ENCODE data around the gene EIF4A2.
"Not testable (repeated sequence)": the region's sequence is repeated elsewhere in the genome, so short reads cannot be mapped to it uniquely, and the experiment has no call there.

The EIF4A2 gene

DNA sequence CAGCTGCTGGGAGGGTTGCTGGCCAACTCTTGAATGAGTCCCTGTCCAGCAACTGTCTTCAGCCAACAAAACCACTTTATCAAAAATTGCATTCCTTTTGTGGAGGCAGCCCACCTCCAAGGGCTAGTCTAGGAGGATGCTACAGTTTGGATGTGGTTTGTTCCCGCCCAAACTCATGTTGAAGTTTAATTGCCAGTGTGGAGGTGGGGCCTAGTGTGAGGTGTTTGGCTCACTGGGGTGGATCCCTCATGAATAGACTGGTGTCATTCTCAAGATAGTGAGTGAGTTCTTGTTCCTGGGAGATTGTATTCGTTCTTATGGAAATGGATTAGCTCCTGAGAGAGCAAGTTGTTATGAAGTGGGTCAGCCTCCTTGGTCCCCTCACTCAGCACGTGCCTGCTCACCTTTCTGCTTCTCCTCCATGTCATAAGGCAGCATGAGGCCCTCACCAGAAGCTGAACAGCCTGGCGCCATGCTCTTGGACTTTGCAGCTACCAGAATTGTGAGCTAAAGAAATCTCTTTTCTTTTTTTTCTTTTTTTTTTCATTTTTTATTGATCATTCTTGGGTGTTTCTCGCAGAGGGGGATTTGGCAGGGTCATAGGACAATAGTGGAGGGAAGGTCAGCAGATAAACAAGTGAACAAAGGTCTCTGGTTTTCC is 27.1 kb downstream of the EIF4A2 start:
- no peaks in the 10 kb centered on the region for H3K27me3 ChIP-seq (ENCODE audit: control insufficient read depth, insufficient read depth, low read length)
- H3K9me3 ChIP-seq (ENCODE audit: control insufficient read depth, insufficient read depth, low read length): no peaks in the 10 kb centered on the region
- no peak overlapping the region for H3K9ac ChIP-seq (ENCODE audit: low read depth, low read length)
- no peaks in the 10 kb centered on the region for H3K36me3 ChIP-seq (ENCODE audit: control insufficient read depth, insufficient read depth, low read length)
- peaks cover 3% of the 10 kb centered on the region for H3K4me1 ChIP-seq (ENCODE audit: control insufficient read depth, insufficient read depth, low read length)
- no peak overlapping the region for H3K4me3 ChIP-seq (ENCODE audit: low read depth, low read length)

DNA sequence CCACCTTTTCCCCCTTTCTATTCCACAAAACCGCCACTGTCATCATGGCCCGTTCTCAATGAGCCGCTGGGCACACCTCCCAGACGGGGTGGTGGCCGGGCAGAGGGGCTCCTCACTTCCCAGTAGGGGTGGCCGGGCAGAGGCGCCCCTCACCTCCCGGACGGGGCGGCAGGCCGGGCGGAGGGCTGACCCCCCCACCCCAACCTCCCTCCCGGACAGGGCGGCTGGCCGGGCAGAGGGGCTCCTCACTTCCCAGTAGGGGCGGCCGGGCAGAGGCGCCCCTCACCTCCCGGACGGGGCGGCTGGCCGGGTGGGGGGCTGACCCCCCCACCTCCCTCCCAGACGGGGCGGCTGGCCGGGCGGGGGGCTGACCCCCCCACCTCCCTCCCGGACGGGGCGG is 27.9 kb downstream of the EIF4A2 start:
- H3K36me3 ChIP-seq (ENCODE audit: control insufficient read depth, insufficient read depth, low read length); H3K27me3 ChIP-seq (ENCODE audit: control insufficient read depth, insufficient read depth, low read length); H3K9me3 ChIP-seq (ENCODE audit: control insufficient read depth, insufficient read depth, low read length); H3K9ac ChIP-seq (ENCODE audit: low read depth, low read length); H3K4me1 ChIP-seq (ENCODE audit: control insufficient read depth, insufficient read depth, low read length); H3K4me3 ChIP-seq (ENCODE audit: low read depth, low read length): not testable (repeated sequence)

DNA sequence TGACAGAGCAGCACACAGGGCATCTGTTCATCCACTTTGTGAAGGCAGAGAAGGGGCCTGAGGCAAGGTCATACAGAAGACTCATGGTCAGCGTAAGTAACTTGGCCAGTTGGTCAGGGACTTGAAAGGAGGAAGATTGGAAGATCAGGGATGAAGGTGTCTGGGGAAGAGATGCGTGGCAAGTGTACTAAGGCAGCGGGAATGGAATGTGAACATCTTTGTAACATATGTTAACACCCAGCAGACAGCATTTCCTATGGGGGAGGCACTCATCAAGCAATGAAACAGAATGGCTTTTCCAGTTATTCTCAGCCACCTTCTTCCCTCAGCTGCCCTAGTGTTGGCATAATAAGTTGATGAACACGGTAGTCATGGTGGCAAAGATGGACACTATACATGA is 30.7 kb downstream of the EIF4A2 start:
- Histone ChIP-seq H3K36me3 (ENCODE audit: control insufficient read depth, insufficient read depth, low read length) (no peaks in the 10 kb centered on the region), H3K4me3 (ENCODE audit: low read depth, low read length) (no peak overlapping the region), H3K27me3 (ENCODE audit: control insufficient read depth, insufficient read depth, low read length) (no peaks in the 10 kb centered on the region), H3K9ac (ENCODE audit: low read depth, low read length) (no peak overlapping the region), H3K4me1 (ENCODE audit: control insufficient read depth, insufficient read depth, low read length) (peaks cover 5% of the 10 kb centered on the region), H3K9me3 (ENCODE audit: control insufficient read depth, insufficient read depth, low read length) (no peaks in the 10 kb centered on the region)

DNA sequence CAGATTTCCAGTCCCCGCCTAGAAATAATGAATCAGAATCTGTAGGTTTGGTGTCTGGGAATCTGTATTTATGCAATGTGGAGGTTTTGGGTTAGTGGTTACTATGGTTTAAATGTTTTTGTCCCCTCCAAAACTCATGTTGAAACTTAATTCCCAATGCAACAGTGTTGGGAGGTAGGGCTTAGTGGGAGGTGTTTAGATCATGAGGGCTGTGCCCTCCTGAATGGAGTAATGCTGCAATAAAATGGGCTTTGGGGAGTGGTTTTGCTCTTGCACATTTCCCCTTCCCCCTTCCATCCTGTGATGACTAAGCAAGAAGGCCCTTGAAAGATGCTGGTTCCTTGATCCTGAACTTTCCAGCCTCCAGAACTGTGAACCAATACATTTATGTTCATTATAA is 32.1 kb downstream of the EIF4A2 start:
- H3K9me3 ChIP-seq (ENCODE audit: control insufficient read depth, insufficient read depth, low read length): no peaks in the 10 kb centered on the region
- H3K4me1 ChIP-seq (ENCODE audit: control insufficient read depth, insufficient read depth, low read length): peaks cover 5% of the 10 kb centered on the region
- H3K4me3 ChIP-seq (ENCODE audit: low read depth, low read length): no peak overlapping the region
- no peak overlapping the region for H3K9ac ChIP-seq (ENCODE audit: low read depth, low read length)
- H3K27me3 ChIP-seq (ENCODE audit: control insufficient read depth, insufficient read depth, low read length): no peaks in the 10 kb centered on the region
- H3K36me3 ChIP-seq (ENCODE audit: control insufficient read depth, insufficient read depth, low read length): no peaks in the 10 kb centered on the region

DNA sequence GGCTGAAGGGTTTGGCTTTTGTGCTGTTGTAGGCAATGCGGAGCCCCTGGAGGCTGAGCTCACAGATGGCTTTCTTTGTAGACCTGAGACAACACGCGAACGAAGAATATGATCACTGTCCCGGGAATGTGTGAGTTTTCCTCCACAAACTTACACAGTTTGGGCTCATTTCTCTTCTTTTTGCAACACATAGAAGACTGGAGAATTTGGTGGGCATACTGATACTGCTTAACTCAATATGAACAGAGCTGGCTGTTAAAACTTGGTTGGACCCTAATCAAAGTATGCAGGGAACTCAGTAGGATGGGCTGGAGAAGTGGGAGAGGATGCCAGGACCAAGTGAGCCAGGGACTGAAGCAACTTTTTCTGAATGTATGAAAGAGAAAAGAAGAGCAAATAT is 35.1 kb downstream of the EIF4A2 start:
- Histone ChIP-seq H3K4me1 (ENCODE audit: control insufficient read depth, insufficient read depth, low read length) (peaks cover 5% of the 10 kb centered on the region), H3K9me3 (ENCODE audit: control insufficient read depth, insufficient read depth, low read length) (no peaks in the 10 kb centered on the region), H3K4me3 (ENCODE audit: low read depth, low read length) (no peak overlapping the region), H3K9ac (ENCODE audit: low read depth, low read length) (no peak overlapping the region), H3K36me3 (ENCODE audit: control insufficient read depth, insufficient read depth, low read length) (no peaks in the 10 kb centered on the region), H3K27me3 (ENCODE audit: control insufficient read depth, insufficient read depth, low read length) (no peaks in the 10 kb centered on the region)

DNA sequence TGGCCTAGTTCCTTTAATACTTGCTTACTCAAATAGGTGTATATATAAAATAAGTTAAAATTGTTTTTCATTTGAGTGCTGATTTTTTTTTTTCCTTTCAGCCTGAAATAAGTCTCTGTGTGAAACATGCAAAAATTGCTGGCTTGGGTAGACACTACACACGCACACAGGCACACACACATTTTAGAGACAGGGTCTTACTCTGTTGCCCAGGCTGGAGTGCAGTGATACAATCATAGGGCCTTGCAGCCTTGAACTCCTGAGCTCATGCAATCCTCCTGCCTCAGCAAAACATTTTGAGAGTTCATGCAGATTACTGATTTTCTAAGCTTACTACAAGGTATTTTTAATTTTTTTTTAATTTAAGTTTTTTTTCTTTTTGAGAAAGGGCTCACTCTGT is 35.6 kb downstream of the EIF4A2 start:
- Histone ChIP-seq H3K4me1 (ENCODE audit: control insufficient read depth, insufficient read depth, low read length) (peaks cover 5% of the 10 kb centered on the region), H3K4me3 (ENCODE audit: low read depth, low read length) (no peak overlapping the region), H3K9me3 (ENCODE audit: control insufficient read depth, insufficient read depth, low read length) (no peaks in the 10 kb centered on the region), H3K9ac (ENCODE audit: low read depth, low read length) (no peak overlapping the region), H3K36me3 (ENCODE audit: control insufficient read depth, insufficient read depth, low read length) (no peaks in the 10 kb centered on the region), H3K27me3 (ENCODE audit: control insufficient read depth, insufficient read depth, low read length) (peaks cover 1% of the 10 kb centered on the region)

DNA sequence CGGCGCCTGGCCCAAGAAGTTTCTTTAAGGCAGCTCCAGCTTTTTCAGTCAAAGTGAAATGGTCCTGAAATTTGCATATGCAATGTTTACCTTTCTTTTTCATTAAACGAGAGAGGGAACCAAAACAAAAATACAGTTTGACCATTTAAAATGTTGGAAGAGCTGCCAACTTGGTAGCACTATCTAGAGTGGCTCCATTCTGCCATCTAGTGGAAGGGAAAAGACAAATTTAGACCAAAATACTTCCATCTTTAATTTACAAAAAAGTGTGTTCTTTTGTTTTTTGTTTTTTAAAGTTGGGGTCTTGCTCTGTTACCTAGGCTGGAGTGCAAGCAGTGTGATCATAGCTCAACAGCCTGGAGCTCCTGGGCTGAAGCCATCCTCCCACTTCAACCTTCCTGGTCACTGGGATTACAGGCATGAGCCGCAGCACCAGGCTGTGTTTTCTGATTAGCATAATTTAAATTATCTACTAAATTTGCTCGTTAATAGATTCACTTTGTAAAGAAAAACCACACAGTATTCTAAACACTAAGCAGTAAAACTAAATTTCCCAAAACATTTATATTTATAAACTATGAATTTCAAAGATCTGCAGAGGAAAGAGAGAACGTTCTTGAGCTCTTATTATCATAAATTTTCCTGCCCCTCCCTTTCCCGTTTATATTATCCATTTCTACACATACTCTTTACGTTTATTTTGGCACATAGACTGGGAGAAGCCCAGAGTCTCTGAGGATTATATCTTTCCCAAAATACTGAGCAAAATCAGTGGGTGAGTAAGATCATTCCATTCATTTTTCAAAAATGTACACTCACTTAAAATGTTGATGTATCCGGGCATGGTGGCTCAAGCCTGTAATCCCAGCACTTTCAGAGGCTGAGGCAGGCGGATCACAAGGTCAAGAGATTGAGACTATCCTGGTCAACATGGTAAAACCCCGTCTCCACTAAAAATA is 38.3 kb downstream of the EIF4A2 start:
- Histone ChIP-seq H3K4me3 (ENCODE audit: low read depth, low read length) (no peak overlapping the region), H3K4me1 (ENCODE audit: control insufficient read depth, insufficient read depth, low read length) (peaks cover 3% of the 10 kb centered on the region), H3K9me3 (ENCODE audit: control insufficient read depth, insufficient read depth, low read length) (no peaks in the 10 kb centered on the region), H3K27me3 (ENCODE audit: control insufficient read depth, insufficient read depth, low read length) (peaks cover 22% of the 10 kb centered on the region), H3K36me3 (ENCODE audit: control insufficient read depth, insufficient read depth, low read length) (no peaks in the 10 kb centered on the region), H3K9ac (ENCODE audit: low read depth, low read length) (no peak overlapping the region)

DNA sequence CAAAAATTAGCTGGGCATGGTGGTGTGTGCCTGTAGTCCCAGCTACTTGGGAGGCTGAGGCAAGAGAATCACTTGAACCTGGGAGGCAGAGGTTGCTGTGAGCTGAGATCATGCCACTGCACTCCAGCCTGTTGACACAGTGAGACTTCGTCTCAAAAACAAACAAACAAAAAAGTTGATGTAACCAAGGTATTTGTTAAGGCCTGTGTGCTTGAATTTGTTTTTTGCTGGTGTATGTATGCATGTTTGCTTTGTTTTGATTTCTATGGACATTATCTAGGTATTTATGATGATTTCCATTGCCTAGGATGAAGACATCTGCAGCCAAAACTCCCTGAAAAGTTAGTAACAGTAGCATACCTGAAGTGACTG is 39.0 kb downstream of the EIF4A2 start:
- H3K9ac ChIP-seq (ENCODE audit: low read depth, low read length); H3K4me1 ChIP-seq (ENCODE audit: control insufficient read depth, insufficient read depth, low read length); H3K4me3 ChIP-seq (ENCODE audit: low read depth, low read length); H3K9me3 ChIP-seq (ENCODE audit: control insufficient read depth, insufficient read depth, low read length); H3K36me3 ChIP-seq (ENCODE audit: control insufficient read depth, insufficient read depth, low read length): not testable (repeated sequence)
- peaks cover 23% of the 10 kb centered on the region for H3K27me3 ChIP-seq (ENCODE audit: control insufficient read depth, insufficient read depth, low read length)

DNA sequence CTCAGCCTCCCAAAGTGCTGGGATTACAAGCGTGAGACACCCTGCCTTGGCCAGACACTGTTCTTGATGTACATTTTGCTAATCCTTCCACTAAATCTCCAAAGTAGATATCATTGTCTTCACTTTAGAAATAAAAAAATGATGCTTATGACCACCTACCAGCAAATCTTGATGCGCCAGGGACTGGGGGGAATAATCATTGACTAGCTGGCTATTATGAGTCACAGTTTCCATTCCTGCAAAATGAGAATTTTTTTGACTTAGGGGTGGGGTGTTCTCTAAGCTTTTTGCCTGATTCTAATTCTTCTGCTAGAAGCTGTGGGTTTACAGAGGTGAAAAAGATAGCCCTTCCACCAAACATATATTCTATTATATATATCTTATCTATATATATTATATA is 40.0 kb downstream of the EIF4A2 start:
- Histone ChIP-seq H3K9me3 (ENCODE audit: control insufficient read depth, insufficient read depth, low read length) (no peaks in the 10 kb centered on the region), H3K4me1 (ENCODE audit: control insufficient read depth, insufficient read depth, low read length) (peaks cover 3% of the 10 kb centered on the region), H3K9ac (ENCODE audit: low read depth, low read length) (no peak overlapping the region), H3K4me3 (ENCODE audit: low read depth, low read length) (no peak overlapping the region), H3K27me3 (ENCODE audit: control insufficient read depth, insufficient read depth, low read length) (peaks cover 32% of the 10 kb centered on the region), H3K36me3 (ENCODE audit: control insufficient read depth, insufficient read depth, low read length) (no peaks in the 10 kb centered on the region)

DNA sequence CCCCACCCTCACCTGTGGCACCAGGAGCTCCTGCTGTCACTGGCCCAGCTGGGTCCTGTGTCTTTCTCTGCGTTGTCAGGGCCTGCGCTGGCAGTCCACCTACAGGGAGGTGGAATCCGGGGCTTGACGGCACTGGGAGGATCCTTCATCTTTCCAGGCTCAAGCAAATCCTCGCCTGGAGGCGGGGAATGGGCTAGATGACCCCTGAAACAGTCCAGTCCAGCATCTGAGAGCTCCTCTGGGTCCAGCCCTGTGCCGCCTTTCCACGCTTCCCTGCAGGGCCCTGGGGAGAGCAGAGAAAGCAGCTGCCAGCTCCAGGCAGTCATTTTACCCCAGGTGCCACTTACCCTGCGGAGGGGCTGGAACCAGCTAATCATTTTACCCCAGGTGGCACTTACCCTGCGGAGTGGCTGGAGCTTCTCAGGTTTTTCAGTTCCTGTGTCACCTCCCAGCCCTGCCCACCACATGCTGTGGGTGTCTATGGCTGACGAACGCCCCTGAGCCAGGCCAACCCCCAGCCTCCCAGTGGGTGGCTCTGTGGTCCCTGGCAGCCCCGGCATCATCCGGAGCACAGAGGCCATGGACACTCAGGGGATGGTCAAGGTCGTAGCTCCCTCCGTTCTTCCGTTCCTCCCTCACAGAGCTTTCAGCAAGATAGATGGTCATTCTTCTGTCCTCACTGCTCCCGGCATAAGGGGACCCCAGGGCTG is 41.2 kb downstream of the EIF4A2 start:
- Histone ChIP-seq H3K9ac (ENCODE audit: low read depth, low read length) (no peak overlapping the region), H3K4me1 (ENCODE audit: control insufficient read depth, insufficient read depth, low read length) (peaks cover 3% of the 10 kb centered on the region), H3K9me3 (ENCODE audit: control insufficient read depth, insufficient read depth, low read length) (no peaks in the 10 kb centered on the region), H3K4me3 (ENCODE audit: low read depth, low read length) (peak overlapping the region; percentile 62), H3K27me3 (ENCODE audit: control insufficient read depth, insufficient read depth, low read length) (peaks cover 43% of the 10 kb centered on the region), H3K36me3 (ENCODE audit: control insufficient read depth, insufficient read depth, low read length) (no peaks in the 10 kb centered on the region)

DNA sequence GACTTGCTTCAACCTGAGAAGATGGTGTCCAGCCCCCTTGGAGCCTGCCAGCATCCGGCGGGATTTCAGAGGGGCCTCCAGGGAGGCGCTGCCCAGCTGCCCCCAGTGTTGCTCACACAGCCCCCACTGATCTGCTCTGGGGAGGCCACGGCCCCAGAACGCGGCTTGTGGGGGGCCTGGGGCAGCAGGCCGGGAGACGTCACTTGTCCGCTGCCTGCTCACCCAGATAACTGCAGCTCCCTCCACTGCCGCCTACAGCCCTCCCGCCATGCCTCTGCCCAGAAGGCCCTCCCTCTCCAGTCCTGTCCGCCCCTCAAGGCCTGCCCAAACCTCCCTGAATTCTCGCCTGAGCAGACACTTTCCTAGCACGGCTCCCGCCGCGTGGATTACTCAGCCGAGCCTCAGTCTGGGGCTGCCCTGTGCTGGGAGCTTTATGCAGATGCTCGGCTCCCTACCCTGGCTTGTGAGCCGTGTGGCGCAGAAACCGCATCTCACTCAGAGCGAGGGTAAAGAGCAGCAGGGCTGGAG is 42.0 kb downstream of the EIF4A2 start:
- H3K36me3 ChIP-seq (ENCODE audit: control insufficient read depth, insufficient read depth, low read length): no peaks in the 10 kb centered on the region
- no peaks in the 10 kb centered on the region for H3K9me3 ChIP-seq (ENCODE audit: control insufficient read depth, insufficient read depth, low read length)
- H3K27me3 ChIP-seq (ENCODE audit: control insufficient read depth, insufficient read depth, low read length): peaks cover 51% of the 10 kb centered on the region
- H3K4me3 ChIP-seq (ENCODE audit: low read depth, low read length): peak overlapping the region; percentile 62
- H3K9ac ChIP-seq (ENCODE audit: low read depth, low read length): peak overlapping the region; percentile 9
- H3K4me1 ChIP-seq (ENCODE audit: control insufficient read depth, insufficient read depth, low read length): peaks cover 3% of the 10 kb centered on the region

All from iPS-15b (cell line).